Esophagus squamous epithelium (tissue), 4 donors: ENCODE results near the gene ZBED4.

Source experiments
- POLR2A ChIP-seq, 4 donors: fragments of 450-650 bp; IDR thresholded peaks; one replicate each; pipeline ENCODE4 v1.6.1; 2017; ENCODE audit warnings: antibody characterized with exemption in 4 of 4, mild to moderate bottlenecking in 4 of 4, moderate library complexity in 3 of 4
- TF ChIP-seq, protein P1 (sequence below), 6 experiments: fragments of 450-650 bp in 4 of 6; fragments of 200-600 bp in 2 of 6; sonication (generic) in 2 of 6; IDR thresholded peaks; one replicate each; pipeline ENCODE4 v1.5.1; 2016 to 2019; ENCODE audit warnings: antibody characterized with exemption in 6 of 6, mild to moderate bottlenecking in 4 of 6, moderate library complexity in 4 of 6

GRCh38 chr22:49825944-49826602 is 27.6 kb upstream of the ZBED4 start:
- TF ChIP-seq, protein P1, sequence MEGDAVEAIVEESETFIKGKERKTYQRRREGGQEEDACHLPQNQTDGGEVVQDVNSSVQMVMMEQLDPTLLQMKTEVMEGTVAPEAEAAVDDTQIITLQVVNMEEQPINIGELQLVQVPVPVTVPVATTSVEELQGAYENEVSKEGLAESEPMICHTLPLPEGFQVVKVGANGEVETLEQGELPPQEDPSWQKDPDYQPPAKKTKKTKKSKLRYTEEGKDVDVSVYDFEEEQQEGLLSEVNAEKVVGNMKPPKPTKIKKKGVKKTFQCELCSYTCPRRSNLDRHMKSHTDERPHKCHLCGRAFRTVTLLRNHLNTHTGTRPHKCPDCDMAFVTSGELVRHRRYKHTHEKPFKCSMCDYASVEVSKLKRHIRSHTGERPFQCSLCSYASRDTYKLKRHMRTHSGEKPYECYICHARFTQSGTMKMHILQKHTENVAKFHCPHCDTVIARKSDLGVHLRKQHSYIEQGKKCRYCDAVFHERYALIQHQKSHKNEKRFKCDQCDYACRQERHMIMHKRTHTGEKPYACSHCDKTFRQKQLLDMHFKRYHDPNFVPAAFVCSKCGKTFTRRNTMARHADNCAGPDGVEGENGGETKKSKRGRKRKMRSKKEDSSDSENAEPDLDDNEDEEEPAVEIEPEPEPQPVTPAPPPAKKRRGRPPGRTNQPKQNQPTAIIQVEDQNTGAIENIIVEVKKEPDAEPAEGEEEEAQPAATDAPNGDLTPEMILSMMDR (IDR thresholded peaks at IDR 0.05) = no peak
- TF ChIP-seq POLR2A (IDR thresholded peaks at IDR 0.05) = peak in 1 of 4 donors; percentile 29
